ENCODE measurements around the gene GAS6.

- TF ChIP-seq TAF1 (IDR thresholded peaks at IDR 0.05; ENCODE audit: low read depth, low read length) (no peak), POLR2AphosphoS5 (IDR thresholded peaks at IDR 0.05; ENCODE audit: low read depth, low read length) (no peak), POLR2A (IDR thresholded peaks at IDR 0.05; ENCODE audit: low read depth, low read length) (no peak), PAX5 (IDR thresholded peaks at IDR 0.05; ENCODE audit: insufficient read depth, low read length, severe bottlenecking) (no peak), SPI1 (IDR thresholded peaks at IDR 0.05; ENCODE audit: low read depth, low read length) (no peak), POU2F2 (IDR thresholded peaks at IDR 0.05; ENCODE audit: low read depth, low read length) (no peak)
Measured at GRCh38 chr13:113808058-113808834, 55.6 kb downstream of the GAS6 start.
